SIG-M5 treated with dmso at 0.1 percent for 504 hours (cell line): ENCODE results near the gene SLC17A9.

Experiments
- DNase-seq: peaks from one replicate; lab custom pipeline; 2025; ENCODE audit not compliant: unreplicated experiment; lab: John Stamatoyannopoulos, UW

SLC17A9 gene

GRCh38 chr20:62937268-62938104 lies 15.0 kb upstream of the SLC17A9 start:
- peak; percentile 97 for DNase-seq

GRCh38 chr20:62938105-62938888 lies 14.2 kb upstream of the SLC17A9 start, which contains the start of gene GID8:
GID8 (plus strand) TSS chr20:62938147; CDS start chr20:62941503, 3,356 bp downstream.
- peak; percentile 63 for DNase-seq

GRCh38 chr20:62940875-62941274 lies 11.6 kb upstream of the SLC17A9 start:
- no peak for DNase-seq

GRCh38 chr20:62941792-62942191 lies 10.7 kb upstream of the SLC17A9 start:
- DNase-seq: no peak

GRCh38 chr20:62942456-62942855 lies 10.1 kb upstream of the SLC17A9 start:
- DNase-seq: no peak

GRCh38 chr20:62943396-62943795 lies 9.1 kb upstream of the SLC17A9 start:
- DNase-seq: no peak

- DNase-seq: no peak
Observed at GRCh38 chr20:62944184-62944583, 8.3 kb upstream of the SLC17A9 start.

- no peak for DNase-seq
Observed at GRCh38 chr20:62944746-62945145, 7.8 kb upstream of the SLC17A9 start.

- DNase-seq: no peak
Observed at GRCh38 chr20:62945771-62946339, 6.7 kb upstream of the SLC17A9 start.

GRCh38 chr20:62946918-62947317 lies 5.6 kb upstream of the SLC17A9 start:
- DNase-seq: no peak

- DNase-seq: no peak
Observed at GRCh38 chr20:62947532-62948300, 4.8 kb upstream of the SLC17A9 start.

- no peak for DNase-seq
Observed at GRCh38 chr20:62949153-62949821, 3.2 kb upstream of the SLC17A9 start.

GRCh38 chr20:62949962-62950361 lies 2.5 kb upstream of the SLC17A9 start:
- DNase-seq: no peak

GRCh38 chr20:62950741-62951140 lies 1.8 kb upstream of the SLC17A9 start:
- DNase-seq: no peak

GRCh38 chr20:62951143-62951895 lies 1.2 kb upstream of the SLC17A9 start:
- no peak for DNase-seq

GRCh38 chr20:62951896-62952372 lies 575 bp upstream of the SLC17A9 start:
- no peak for DNase-seq

- peak; percentile 51 for DNase-seq
Observed at GRCh38 chr20:62952968-62953838, 694 bp downstream of the SLC17A9 start.

GRCh38 chr20:62953839-62954703 lies 1.6 kb downstream of the SLC17A9 start:
- DNase-seq: peak; percentile 97
